PC-9 (cell line): ENCODE measurements around the gene SMIM10L2A. TPM values are rescaled to one million over a fixed set of nuclear protein-coding genes. Genes with fewer than 3 reads are reported as not detected.

Source experiments
- BruUV-seq: library from RNA; stranded (reverse); fragments of 400-500 nt; replicated peaks from 2 replicates; lab custom pipeline; 2021; lab: Mats Ljungman, UMichigan
- CTCF ChIA-PET: fragments of 300-600 bp; sonication (Branson Sonifier 250); formaldehyde crosslinking; loops from one replicate; lab custom pipeline; 2022; ENCODE audit warnings: antibody characterized with exemption; lab: Charles Lee
- POLR2A ChIA-PET: fragments of 300-600 bp; sonication (Branson Sonifier 250); formaldehyde crosslinking; loops from one replicate; lab custom pipeline; 2022; ENCODE audit warnings: antibody characterized with exemption; ENCODE audit not compliant: unreplicated experiment; lab: Charles Lee
- DNase-seq, 2 experiments: peaks; one replicate each; pipeline versions ENCODE4 v3.0.0 to v3.0.0-alpha.2; 2015 to 2022; ENCODE audit warnings: mixed read lengths in 1 of 2
- H2AFZ ChIP-seq: fragments of 200-600 bp; sonication (generic); 2 replicates; pipeline ENCODE4 v1.8.1; 2017; ENCODE audit warnings: antibody characterized with exemption
- H3F3A ChIP-seq: fragments of 200-600 bp; sonication (generic); 2 replicates; pipeline ENCODE4 v1.8.1; 2017; ENCODE audit warnings: antibody characterized with exemption, mild to moderate bottlenecking, low read depth; ENCODE audit not compliant: insufficient read depth
- H3K27ac ChIP-seq: fragments of 200-600 bp; sonication (generic); 2 replicates; pipeline ENCODE4 v1.6.1; 2016; ENCODE audit warnings: mixed run types
- H3K27me3 ChIP-seq: fragments of 200-600 bp; sonication (generic); 2 replicates; pipeline ENCODE4 v1.6.1; 2016; ENCODE audit warnings: low read depth, mixed run types; ENCODE audit not compliant: insufficient read depth
- H3K36me3 ChIP-seq: fragments of 200-600 bp; sonication (generic); 2 replicates; pipeline ENCODE4 v1.6.1; 2016; ENCODE audit warnings: low read depth, mixed run types
- H3K4me1 ChIP-seq: fragments of 200-600 bp; sonication (generic); replicated peaks from 2 replicates; pipeline ENCODE4 v1.6.1; 2016; ENCODE audit warnings: mixed run types; ENCODE audit not compliant: insufficient read depth
- H3K4me2 ChIP-seq: fragments of 200-600 bp; sonication (generic); 2 replicates; pipeline ENCODE4 v1.6.1; 2017; ENCODE audit warnings: mixed run types
- H3K4me3 ChIP-seq: fragments of 200-600 bp; sonication (generic); 2 replicates; pipeline ENCODE4 v1.6.1; 2016; ENCODE audit warnings: mixed run types
- H3K79me2 ChIP-seq: fragments of 200-600 bp; sonication (generic); 2 replicates; pipeline ENCODE4 v1.6.1; 2017; ENCODE audit warnings: low read depth, mixed run types
- H3K9me2 ChIP-seq: fragments of 200-600 bp; sonication (generic); 2 replicates; pipeline ENCODE4 v1.8.1; 2017; ENCODE audit warnings: mild to moderate bottlenecking; ENCODE audit not compliant: insufficient read depth
- H3K9me3 ChIP-seq: fragments of 200-600 bp; sonication (generic); 2 replicates; pipeline ENCODE4 v1.8.1; 2016; ENCODE audit warnings: low read depth; ENCODE audit not compliant: insufficient read depth
- H4K20me1 ChIP-seq: fragments of 200-600 bp; sonication (generic); 2 replicates; pipeline ENCODE4 v1.8.1; 2017; ENCODE audit not compliant: insufficient read depth
- EZH2 ChIP-seq: fragments of 200-600 bp; sonication (generic); IDR thresholded peaks from 2 replicates; pipeline ENCODE4 v1.8.0; 2017; ENCODE audit warnings: antibody characterized with exemption, low read depth
- intact Hi-C: fragments of 100-400 bp; cut with micrococcal nuclease; formaldehyde crosslinking; loops from one replicate; pipeline ENCODE4 v1.10.0; 2022; ENCODE audit not compliant: unreplicated experiment
- total RNA-seq: library from RNA; stranded (reverse); gene quantifications from 2 replicates; pipeline ENCODE4 v1.2.3, GENCODE V29; 2021
- TF ChIP-seq, protein P1 (sequence below): fragments of 200-600 bp; sonication (generic); conservative IDR thresholded peaks from 2 replicates; pipeline ENCODE4 v1.6.1; 2017; ENCODE audit warnings: mixed run types, antibody characterized with exemption, mild to moderate bottlenecking, moderate library complexity

Gene SMIM10L2A
- total RNA-seq, 1 experiment from 2014 or later = not detected

DNA sequence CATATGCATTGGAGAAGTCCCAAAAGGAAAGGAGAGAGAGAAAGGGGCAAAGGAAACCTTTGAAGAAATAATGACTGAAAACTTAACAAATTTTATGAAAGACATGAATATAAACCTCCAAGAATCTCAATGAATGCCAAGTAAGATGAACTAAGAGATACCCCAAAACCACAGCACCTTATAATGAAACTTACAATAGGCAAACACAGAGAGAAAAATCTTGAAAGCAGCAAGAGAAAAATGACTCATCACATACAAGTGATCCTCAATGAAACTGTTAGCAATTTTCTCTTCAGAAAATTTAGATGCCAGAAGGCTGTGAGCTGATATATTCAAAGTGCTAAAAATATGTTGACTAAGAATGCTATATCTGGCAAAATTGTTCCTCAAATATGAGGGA, 10.1 kb downstream of the SMIM10L2A start:
- H3K9me3 ChIP-seq = no peaks in the 10 kb centered on the region
- H3K27me3 ChIP-seq = peaks cover 82% of the 10 kb centered on the region
- H3K9me2 ChIP-seq = no peaks in the 10 kb centered on the region
- H3K4me1 ChIP-seq = no peaks in the 10 kb centered on the region
- intact Hi-C loops = no loop called here
- no peak overlapping the region for H3K4me2 ChIP-seq
- ChIA-PET CTCF (no interaction called here), POLR2A (no interaction called here)
- H3K27ac ChIP-seq = no peak overlapping the region
- no peak overlapping the region for H2AFZ ChIP-seq
- no peaks in the 10 kb centered on the region for H4K20me1 ChIP-seq
- no peak overlapping the region for H3K4me3 ChIP-seq
- TF ChIP-seq EZH2 = no peak
- TF ChIP-seq, protein P1, sequence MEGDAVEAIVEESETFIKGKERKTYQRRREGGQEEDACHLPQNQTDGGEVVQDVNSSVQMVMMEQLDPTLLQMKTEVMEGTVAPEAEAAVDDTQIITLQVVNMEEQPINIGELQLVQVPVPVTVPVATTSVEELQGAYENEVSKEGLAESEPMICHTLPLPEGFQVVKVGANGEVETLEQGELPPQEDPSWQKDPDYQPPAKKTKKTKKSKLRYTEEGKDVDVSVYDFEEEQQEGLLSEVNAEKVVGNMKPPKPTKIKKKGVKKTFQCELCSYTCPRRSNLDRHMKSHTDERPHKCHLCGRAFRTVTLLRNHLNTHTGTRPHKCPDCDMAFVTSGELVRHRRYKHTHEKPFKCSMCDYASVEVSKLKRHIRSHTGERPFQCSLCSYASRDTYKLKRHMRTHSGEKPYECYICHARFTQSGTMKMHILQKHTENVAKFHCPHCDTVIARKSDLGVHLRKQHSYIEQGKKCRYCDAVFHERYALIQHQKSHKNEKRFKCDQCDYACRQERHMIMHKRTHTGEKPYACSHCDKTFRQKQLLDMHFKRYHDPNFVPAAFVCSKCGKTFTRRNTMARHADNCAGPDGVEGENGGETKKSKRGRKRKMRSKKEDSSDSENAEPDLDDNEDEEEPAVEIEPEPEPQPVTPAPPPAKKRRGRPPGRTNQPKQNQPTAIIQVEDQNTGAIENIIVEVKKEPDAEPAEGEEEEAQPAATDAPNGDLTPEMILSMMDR = no peak
- no peak for DNase-seq
- no TSS peak for BruUV-seq
- H3F3A ChIP-seq = no peaks in the 10 kb centered on the region
- H3K36me3 ChIP-seq = no peaks in the 10 kb centered on the region
- H3K79me2 ChIP-seq = no peaks in the 10 kb centered on the region

GRCh38 chrX:135432453-135432852, 10.7 kb downstream of the SMIM10L2A start:
- DNase-seq = no peak
- H3K79me2 ChIP-seq = no peaks in the 10 kb centered on the region
- no TSS peak for BruUV-seq
- H3K4me2 ChIP-seq = no peak overlapping the region
- TF ChIP-seq, protein P1 = no peak
- TF ChIP-seq EZH2 = no peak
- H3K27me3 ChIP-seq = peaks cover 76% of the 10 kb centered on the region
- no peaks in the 10 kb centered on the region for H3K9me3 ChIP-seq
- H4K20me1 ChIP-seq = no peaks in the 10 kb centered on the region
- H3K4me3 ChIP-seq = no peak overlapping the region
- H2AFZ ChIP-seq = no peak overlapping the region
- CTCF ChIA-PET = no interaction called here
- no peaks in the 10 kb centered on the region for H3K9me2 ChIP-seq
- POLR2A ChIA-PET = no interaction called here
- H3K27ac ChIP-seq = no peak overlapping the region
- no peaks in the 10 kb centered on the region for H3K4me1 ChIP-seq
- no peaks in the 10 kb centered on the region for H3K36me3 ChIP-seq
- H3F3A ChIP-seq = no peaks in the 10 kb centered on the region
- intact Hi-C loops = no loop called here

DNA sequence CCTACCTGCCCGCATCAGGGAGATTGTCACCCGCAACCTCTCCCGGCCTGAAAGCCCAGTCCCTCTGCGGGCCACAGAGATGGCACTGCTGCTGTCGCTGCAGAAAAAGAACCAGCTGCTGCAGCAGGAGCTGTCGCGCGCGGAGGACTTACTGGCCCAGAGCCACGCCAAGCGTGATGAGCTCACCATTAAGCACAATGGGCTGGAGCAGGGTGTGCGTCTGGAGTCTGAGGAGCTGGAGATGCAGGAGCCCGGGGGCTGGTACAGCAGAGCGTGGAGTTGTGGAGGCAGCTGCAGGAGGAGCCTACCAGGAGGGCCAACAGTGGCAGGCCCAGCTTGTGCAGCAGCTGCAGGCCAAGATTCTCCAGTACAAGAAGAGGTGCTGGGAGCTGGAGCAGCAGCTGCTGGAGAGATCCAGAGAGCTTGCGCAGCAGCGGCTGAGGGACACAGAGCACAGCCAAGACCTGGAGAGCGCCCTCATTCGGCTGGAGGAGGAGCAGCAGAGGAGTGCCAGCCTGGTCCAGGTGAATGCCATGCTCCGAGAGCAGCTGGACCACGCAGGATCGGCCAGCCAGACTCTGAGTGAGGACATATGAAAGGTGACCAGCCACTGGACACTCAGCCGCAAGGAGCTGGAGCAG, 11.3 kb downstream of the SMIM10L2A start:
- Histone ChIP-seq H3K4me2 (no peak overlapping the region), H3K9me3 (no peaks in the 10 kb centered on the region), H3K4me3 (no peak overlapping the region), H3K36me3 (no peaks in the 10 kb centered on the region), H2AFZ (no peak overlapping the region), H3K79me2 (no peaks in the 10 kb centered on the region), H3K9me2 (no peaks in the 10 kb centered on the region), H3F3A (no peaks in the 10 kb centered on the region), H3K27ac (no peak overlapping the region), H3K4me1 (no peaks in the 10 kb centered on the region), H3K27me3 (peaks cover 75% of the 10 kb centered on the region), H4K20me1 (no peaks in the 10 kb centered on the region)
- no peak for TF ChIP-seq EZH2
- TF ChIP-seq, protein P1 = no peak
- ChIA-PET CTCF (no interaction called here), POLR2A (no interaction called here)
- no peak for DNase-seq
- intact Hi-C loops = no loop called here
- no TSS peak for BruUV-seq
